Keratinocyte (primary cell): Measurements from ENCODE around the gene CARD6. TPM values are rescaled to one million over a fixed set of nuclear protein-coding genes. Genes with fewer than 3 reads are reported as not detected.
"Not testable (repeated sequence)": the region's sequence is repeated elsewhere in the genome, so short reads cannot be mapped to it uniquely, and the experiment has no call there.

Source experiments
- DNase-seq: peaks from one replicate; pipeline ENCODE4 v3.0.0-alpha.2; 2011; ENCODE audit warnings: low read depth, missing footprints, low spot score
- FAIRE-seq: peaks from 2 replicates; lab custom pipeline; 2011; peaks lifted over from hg19 to GRCh38; lab: Jason Lieb, UNC
- H2AFZ ChIP-seq: 2 replicates; pipeline ENCODE4 v1.6.0; 2012; ENCODE audit warnings: low read length, control low read depth, inconsistent platforms; ENCODE audit not compliant: control insufficient read depth
- H3K27ac ChIP-seq: 2 replicates; pipeline ENCODE4 v1.5.1; 2011; ENCODE audit warnings: low read length; ENCODE audit not compliant: control insufficient read depth, insufficient read depth
- H3K27me3 ChIP-seq: 3 replicates; pipeline ENCODE4 v1.6.0; 2011; ENCODE audit warnings: low read length; ENCODE audit not compliant: control insufficient read depth, insufficient read depth; ENCODE audit errors: extremely low read depth
- H3K36me3 ChIP-seq, 2 experiments: 2 replicates in 1 of 2; 3 replicates in 1 of 2; pipeline ENCODE4 v1.5.1; 2011; ENCODE audit warnings: low read length in 2 of 2, mild to moderate bottlenecking in 1 of 2; ENCODE audit not compliant: control insufficient read depth in 2 of 2, insufficient read depth in 2 of 2; ENCODE audit errors: extremely low read depth in 1 of 2
- H3K4me1 ChIP-seq: 3 replicates; pipeline ENCODE4 v1.5.1; 2011; ENCODE audit warnings: low read length; ENCODE audit not compliant: control insufficient read depth, insufficient read depth; ENCODE audit errors: extremely low read depth
- H3K4me2 ChIP-seq: 3 replicates; pipeline ENCODE4 v1.6.0; 2011; ENCODE audit warnings: low read depth, low read length; ENCODE audit not compliant: control insufficient read depth, insufficient read depth; ENCODE audit errors: extremely low read depth
- H3K4me3 ChIP-seq, 3 experiments: fragments of 200-600 bp in 1 of 3; sonication (generic) in 1 of 3; 2 replicates in 2 of 3; 3 replicates in 1 of 3; pipeline ENCODE4 v1.5.1; 2011 to 2016; ENCODE audit warnings: low read length in 3 of 3, mild to moderate bottlenecking in 3 of 3, control low read depth in 2 of 3, inconsistent platforms in 1 of 3, low read depth in 1 of 3, mixed read lengths in 1 of 3, mixed run types in 1 of 3, moderate library complexity in 1 of 3; ENCODE audit not compliant: control insufficient read depth in 2 of 3, insufficient read depth in 2 of 3; ENCODE audit errors: extremely low read depth in 1 of 3
- H3K79me2 ChIP-seq: 2 replicates; pipeline ENCODE4 v1.6.0; 2012; ENCODE audit warnings: low read length; ENCODE audit not compliant: control insufficient read depth, insufficient read depth
- H3K9ac ChIP-seq: 3 replicates; pipeline ENCODE4 v1.6.0; 2011; ENCODE audit warnings: low read length; ENCODE audit not compliant: control insufficient read depth, insufficient read depth; ENCODE audit errors: extremely low read depth
- H3K9me1 ChIP-seq: 3 replicates; pipeline ENCODE4 v1.6.0; 2011; ENCODE audit warnings: low read length; ENCODE audit not compliant: control insufficient read depth, insufficient read depth; ENCODE audit errors: extremely low read depth
- H3K9me3 ChIP-seq: 2 replicates; pipeline ENCODE4 v1.5.1; 2012; ENCODE audit warnings: low read depth, low read length; ENCODE audit not compliant: control insufficient read depth
- H4K20me1 ChIP-seq: 3 replicates; pipeline ENCODE4 v1.6.0; 2011; ENCODE audit warnings: low read length; ENCODE audit not compliant: control insufficient read depth, insufficient read depth; ENCODE audit errors: extremely low read depth
- CTCF ChIP-seq, 3 experiments: IDR thresholded peaks in 1 of 3; conservative IDR thresholded peaks in 1 of 3; optimal IDR thresholded peaks in 1 of 3; 2 replicates in 2 of 3; 3 replicates in 1 of 3; pipeline versions ENCODE3 to v1.5.1; 2011; ENCODE audit warnings: low read length in 3 of 3, mild to moderate bottlenecking in 3 of 3, moderate library complexity in 2 of 3, control low read depth in 1 of 3, inconsistent platforms in 1 of 3; ENCODE audit not compliant: insufficient read depth in 2 of 3; ENCODE audit errors: extremely low read depth in 1 of 3
- EZH2 ChIP-seq: IDR thresholded peaks from one replicate; pipeline ENCODE4 v1.6.1; 2012; ENCODE audit warnings: inconsistent platforms, mild to moderate bottlenecking, low read length, moderate library complexity
- dilution Hi-C: fragments of 300-500 bp; cut with MboI; formaldehyde crosslinking; loops from one replicate; pipeline ENCODE4 v1.7.0; 2020; ENCODE audit warnings: low sequenced_read_pairs; ENCODE audit not compliant: extremely low pct_ligation_motif_present
- polyA plus RNA-seq, 5 experiments: library from polyadenylated mRNA; depleted of rRNA in 3 of 5; stranded (reverse) in 3 of 5; stranded (forward) in 1 of 5; unstranded in 1 of 5; fragments of >200 nt; gene quantifications; 1 replicate in 1 of 5; 2 replicates in 3 of 5; 3 replicates in 1 of 5; pipeline versions ENCODE4 v1.2.1 to v1.2.3, GENCODE V29; 2011 to 2012; ENCODE audit warnings: missing spikeins in 2 of 5, low read depth in 1 of 5, low replicate concordance in 1 of 5

CARD6 gene
- polyA plus RNA-seq, 1 donor (not counting 4 experiments of a cell fraction or from before 2014, with no cell fraction given) = 4.4 TPM

GRCh38 chr5:40860711-40861110 lies 19.5 kb downstream of the CARD6 start:
- Histone ChIP-seq H3K27me3 (no peaks in the 10 kb centered on the region), H3K4me1 (no peaks in the 10 kb centered on the region), H3K9me3 (no peaks in the 10 kb centered on the region), H3K27ac (no peak overlapping the region), H3K79me2 (no peaks in the 10 kb centered on the region), H3K9me1 (no peaks in the 10 kb centered on the region), H3K9ac (no peak overlapping the region), H3K4me2 (no peak overlapping the region), H2AFZ (no peak overlapping the region), H3K4me3 (no peak overlapping the region), H3K36me3 (no peaks in the 10 kb centered on the region), H4K20me1 (no peaks in the 10 kb centered on the region)
- dilution Hi-C loops = no loop called here
- no peak for FAIRE-seq
- DNase-seq = no peak
- TF ChIP-seq EZH2 = no peak
- TF ChIP-seq CTCF (optimal IDR thresholded peaks at IDR 0.05 in 1 of 3, IDR thresholded peaks at IDR 0.05 in 1 of 3, conservative IDR thresholded peaks at IDR 0.05 in 1 of 3; ENCODE audit: extremely low read depth in 1 of 3, insufficient read depth in 2 of 3, low read length in 3 of 3) = no peak

- H3K27ac ChIP-seq, DNase-seq, FAIRE-seq, H3K79me2 ChIP-seq, H4K20me1 ChIP-seq, H3K27me3 ChIP-seq, H3K4me3 ChIP-seq, H3K4me1 ChIP-seq, H3K9me1 ChIP-seq, H3K36me3 ChIP-seq, H3K9me3 ChIP-seq, H2AFZ ChIP-seq, H3K9ac ChIP-seq, dilution Hi-C loops, H3K4me2 ChIP-seq: not testable (repeated sequence)
Observed at GRCh38 chr5:40865004-40865403, 23.8 kb downstream of the CARD6 start.

GRCh38 chr5:40866844-40867243 lies 25.7 kb downstream of the CARD6 start:
- Histone ChIP-seq H3K79me2 (no peaks in the 10 kb centered on the region), H3K4me2 (no peak overlapping the region), H3K36me3 (no peaks in the 10 kb centered on the region), H3K9me3 (no peaks in the 10 kb centered on the region), H3K27ac (no peak overlapping the region), H3K4me3 (no peak overlapping the region), H4K20me1 (no peaks in the 10 kb centered on the region), H3K9me1 (no peaks in the 10 kb centered on the region), H3K27me3 (no peaks in the 10 kb centered on the region), H3K4me1 (no peaks in the 10 kb centered on the region), H3K9ac (no peak overlapping the region), H2AFZ (no peak overlapping the region)
- dilution Hi-C loops = no loop called here
- DNase-seq (no peak), FAIRE-seq (no peak)
- TF ChIP-seq EZH2 = no peak
- TF ChIP-seq CTCF (optimal IDR thresholded peaks at IDR 0.05 in 1 of 3, IDR thresholded peaks at IDR 0.05 in 1 of 3, conservative IDR thresholded peaks at IDR 0.05 in 1 of 3; ENCODE audit: extremely low read depth in 1 of 3, insufficient read depth in 2 of 3, low read length in 3 of 3) = no peak
